ENCODE measurements around the gene PTGDR.

Gene PTGDR

GRCh38 chr14:52313462-52313861 is 46.0 kb downstream of the PTGDR start:
- no peak for DNase-seq

- DNase-seq = peak; percentile 38
Observed at GRCh38 chr14:52313903-52314594, 46.6 kb downstream of the PTGDR start, which contains the start of gene PTGER2. Gene PTGER2, plus strand, starts transcription at chr14:52314312. Its CDS starts 237 bp downstream, at chr14:52314549.

GRCh38 chr14:52314595-52315354 is 47.3 kb downstream of the PTGDR start:
- no peak for DNase-seq

- no peak for DNase-seq
Observed at GRCh38 chr14:52315355-52315718, 47.8 kb downstream of the PTGDR start.

GRCh38 chr14:52318062-52318461 is 50.6 kb downstream of the PTGDR start:
- DNase-seq = no peak

GRCh38 chr14:52318826-52319645 is 51.5 kb downstream of the PTGDR start:
- DNase-seq = no peak

- no peak for DNase-seq
Observed at GRCh38 chr14:52319919-52320318, 52.4 kb downstream of the PTGDR start.

- DNase-seq = no peak
Observed at GRCh38 chr14:52325126-52325525, 57.6 kb downstream of the PTGDR start.

- DNase-seq = no peak
Observed at GRCh38 chr14:52325630-52326029, 58.1 kb downstream of the PTGDR start.

Data from effector CD8-positive, alpha-beta T cell (primary cell).